Activated T-helper 1 cell treated with anti-CD3 and anti-CD28 coated beads, Interleukin-12 subunit alpha, Interleukin-12 subunit beta, Interleukin-2, Interleukin-4 antibody, amounts not matched to agents 30 ng/mL and 10 ng/mL and 1 ng/mL, durations not matched to agents 14 hours and 24 hours and 36 hours (primary cell): ENCODE measurements around the gene ENTPD1. TPM values are rescaled to one million over a fixed set of nuclear protein-coding genes. Genes with fewer than 3 reads are reported as not detected.

Experiments used
- DNase-seq: peaks from one replicate; pipeline ENCODE4 v3.0.0; 2021; ENCODE audit warnings: low spot score
- H3K27ac Mint-ChIP-seq: one replicate; pipeline ENCODE4 v1.8.0; 2021; ENCODE audit warnings: mild to moderate bottlenecking, mixed read lengths
- H3K27me3 Mint-ChIP-seq: one replicate; pipeline ENCODE4 v1.8.0; 2022; ENCODE audit warnings: mild to moderate bottlenecking, moderate library complexity, mixed read lengths; ENCODE audit not compliant: insufficient read depth
- H3K36me3 Mint-ChIP-seq: one replicate; pipeline ENCODE4 v1.8.0; 2021; ENCODE audit warnings: low read depth, mixed read lengths
- H3K4me1 Mint-ChIP-seq: one replicate; pipeline ENCODE4 v1.8.0; 2021; ENCODE audit warnings: low read depth, mixed read lengths
- H3K4me3 Mint-ChIP-seq: one replicate; pipeline ENCODE4 v1.8.0; 2021; ENCODE audit warnings: mild to moderate bottlenecking, moderate library complexity, mixed read lengths
- H3K9me3 Mint-ChIP-seq: one replicate; pipeline ENCODE4 v1.8.0; 2021; ENCODE audit warnings: mixed read lengths
- intact Hi-C: fragments of 100-400 bp; cut with micrococcal nuclease; formaldehyde crosslinking; loops from one replicate; pipeline ENCODE4 v1.15.1; 2024
- total RNA-seq: library from RNA; stranded (reverse); gene quantifications from 2 replicates; pipeline ENCODE4 v1.2.3, GENCODE V29; 2022

The ENTPD1 gene
- total RNA-seq, 1 donor from 2014 or later: 26.3 TPM

GRCh38 chr10:95840681-95841080 is 84.7 kb downstream of the ENTPD1 start:
- Mint-ChIP-seq H3K4me1 (peaks cover 81% of the 10 kb centered on the region), H3K4me3 (no peak overlapping the region), H3K27ac (peak overlapping the region; percentile 83)

DNA sequence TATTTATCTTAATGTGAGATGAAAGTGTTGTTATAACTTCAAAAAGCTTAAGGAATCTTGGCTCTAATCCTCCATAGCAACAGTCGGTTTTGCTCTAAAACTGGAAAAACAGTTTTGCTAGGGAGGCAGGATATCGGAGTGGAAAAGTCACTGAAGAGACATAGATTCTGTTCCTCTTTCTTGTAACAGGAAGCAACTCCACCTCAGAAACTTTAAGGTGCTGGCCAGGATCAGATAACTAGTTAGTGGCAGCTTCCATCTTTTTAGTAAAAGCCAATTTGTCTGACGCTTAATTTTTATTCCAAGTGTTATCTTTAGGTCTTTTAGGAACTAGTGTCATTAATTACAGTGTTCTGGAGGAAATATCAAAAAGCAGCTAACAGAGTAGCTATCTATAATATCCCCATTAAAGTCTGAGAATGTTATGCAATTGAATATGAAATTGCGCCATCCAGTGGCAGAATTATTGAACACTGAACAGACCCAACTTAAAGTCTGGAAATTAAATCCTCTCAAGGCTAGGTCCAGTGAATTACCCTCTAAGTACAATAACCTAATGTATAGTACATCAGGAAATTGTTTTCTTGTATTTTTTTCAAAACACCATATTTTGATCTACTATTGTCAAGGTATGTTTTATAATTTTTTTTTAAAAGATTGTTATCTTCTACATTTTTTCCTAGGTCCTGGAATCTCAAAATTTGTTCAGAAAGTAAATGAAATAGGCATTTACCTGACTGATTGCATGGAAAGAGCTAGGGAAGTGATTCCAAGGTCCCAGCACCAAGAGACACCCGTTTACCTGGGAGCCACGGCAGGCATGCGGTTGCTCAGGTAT is 85.9 kb downstream of the ENTPD1 start:
- peaks cover 17% of the 10 kb centered on the region for H3K36me3 Mint-ChIP-seq
- intact Hi-C loops: loop anchor here (1.0 kb wide), 2 partner anchors 23 to 148 kb away; no protein-coding TSS in a partner anchor
- H3K27ac Mint-ChIP-seq: peak overlapping the region; percentile 81
- H3K4me1 Mint-ChIP-seq: peaks cover 75% of the 10 kb centered on the region
- H3K4me3 Mint-ChIP-seq: peak overlapping the region; percentile 45
- no peak for DNase-seq
- no peaks in the 10 kb centered on the region for H3K9me3 Mint-ChIP-seq
- no peaks in the 10 kb centered on the region for H3K27me3 Mint-ChIP-seq

More at GRCh38 chr10:95840681-95841080, 84.7 kb downstream of the ENTPD1 start:
- Mint-ChIP-seq H3K27me3 (no peaks in the 10 kb centered on the region), H3K36me3 (peaks cover 14% of the 10 kb centered on the region), H3K9me3 (peaks cover 1% of the 10 kb centered on the region)
- no peak for DNase-seq
- intact Hi-C loops: loop anchor here (1.0 kb wide), 2 partner anchors 8 to 82 kb away; no protein-coding TSS in a partner anchor

DNA sequence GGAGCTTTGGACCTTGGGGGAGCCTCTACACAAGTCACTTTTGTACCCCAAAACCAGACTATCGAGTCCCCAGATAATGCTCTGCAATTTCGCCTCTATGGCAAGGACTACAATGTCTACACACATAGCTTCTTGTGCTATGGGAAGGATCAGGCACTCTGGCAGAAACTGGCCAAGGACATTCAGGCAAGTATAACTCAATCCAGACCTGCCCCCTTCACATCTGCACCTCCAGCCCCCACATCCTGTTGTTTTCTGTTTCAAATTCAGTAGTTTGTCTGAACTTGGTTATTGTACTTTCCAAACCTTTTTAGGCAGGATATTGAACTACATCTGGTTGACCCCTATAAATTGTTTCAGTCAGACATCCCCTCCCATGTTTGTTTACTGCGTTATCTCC is 89.4 kb downstream of the ENTPD1 start:
- Mint-ChIP-seq H3K27me3 (no peaks in the 10 kb centered on the region), H3K27ac (peak overlapping the region; percentile 82), H3K36me3 (peaks cover 34% of the 10 kb centered on the region), H3K4me3 (peak overlapping the region; percentile 11), H3K9me3 (no peaks in the 10 kb centered on the region), H3K4me1 (peaks cover 42% of the 10 kb centered on the region)
- intact Hi-C loops: no loop called here
- no peak for DNase-seq

GRCh38 chr10:95847007-95847406 is 91.0 kb downstream of the ENTPD1 start:
- intact Hi-C loops: no loop called here
- H3K36me3 Mint-ChIP-seq: peaks cover 30% of the 10 kb centered on the region

GRCh38 chr10:95848841-95849240 is 92.9 kb downstream of the ENTPD1 start:
- H3K36me3 Mint-ChIP-seq: peaks cover 30% of the 10 kb centered on the region
- H3K27ac Mint-ChIP-seq: no peak overlapping the region
- DNase-seq: no peak
- intact Hi-C loops: no loop called here
- H3K9me3 Mint-ChIP-seq: no peaks in the 10 kb centered on the region
- no peaks in the 10 kb centered on the region for H3K27me3 Mint-ChIP-seq
- peaks cover 19% of the 10 kb centered on the region for H3K4me1 Mint-ChIP-seq
- no peak overlapping the region for H3K4me3 Mint-ChIP-seq

More at GRCh38 chr10:95847007-95847406, 91.0 kb downstream of the ENTPD1 start:
- DNase-seq: no peak
- Mint-ChIP-seq H3K27ac (no peak overlapping the region), H3K27me3 (no peaks in the 10 kb centered on the region), H3K4me1 (peaks cover 29% of the 10 kb centered on the region), H3K9me3 (no peaks in the 10 kb centered on the region), H3K4me3 (no peak overlapping the region)

DNA sequence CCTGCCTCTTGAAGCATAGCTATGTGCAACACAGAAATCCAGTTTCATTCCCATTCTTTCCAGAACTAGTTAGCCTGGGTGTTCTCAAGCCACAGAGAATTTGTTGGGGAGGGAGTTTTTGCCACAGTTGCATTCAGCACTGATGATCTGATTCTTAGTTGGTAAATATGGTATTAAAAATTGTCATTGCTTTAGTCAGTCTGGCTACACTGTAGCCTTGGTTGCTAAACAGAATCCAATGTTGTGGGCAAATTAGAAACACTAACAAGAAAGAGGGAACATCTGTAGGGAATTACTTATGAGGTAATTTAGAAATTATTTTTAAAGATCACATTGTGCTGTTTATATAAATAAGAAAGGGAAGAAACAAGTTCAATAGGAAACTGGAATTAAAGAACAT is 94.8 kb downstream of the ENTPD1 start:
- H3K4me1 Mint-ChIP-seq: peaks cover 3% of the 10 kb centered on the region
- H3K27ac Mint-ChIP-seq: no peak overlapping the region
- H3K9me3 Mint-ChIP-seq: peaks cover under 1% of the 10 kb centered on the region
- intact Hi-C loops: no loop called here
- peaks cover under 1% of the 10 kb centered on the region for H3K27me3 Mint-ChIP-seq
- DNase-seq: no peak
- H3K4me3 Mint-ChIP-seq: no peak overlapping the region
- H3K36me3 Mint-ChIP-seq: peaks cover 30% of the 10 kb centered on the region

DNA sequence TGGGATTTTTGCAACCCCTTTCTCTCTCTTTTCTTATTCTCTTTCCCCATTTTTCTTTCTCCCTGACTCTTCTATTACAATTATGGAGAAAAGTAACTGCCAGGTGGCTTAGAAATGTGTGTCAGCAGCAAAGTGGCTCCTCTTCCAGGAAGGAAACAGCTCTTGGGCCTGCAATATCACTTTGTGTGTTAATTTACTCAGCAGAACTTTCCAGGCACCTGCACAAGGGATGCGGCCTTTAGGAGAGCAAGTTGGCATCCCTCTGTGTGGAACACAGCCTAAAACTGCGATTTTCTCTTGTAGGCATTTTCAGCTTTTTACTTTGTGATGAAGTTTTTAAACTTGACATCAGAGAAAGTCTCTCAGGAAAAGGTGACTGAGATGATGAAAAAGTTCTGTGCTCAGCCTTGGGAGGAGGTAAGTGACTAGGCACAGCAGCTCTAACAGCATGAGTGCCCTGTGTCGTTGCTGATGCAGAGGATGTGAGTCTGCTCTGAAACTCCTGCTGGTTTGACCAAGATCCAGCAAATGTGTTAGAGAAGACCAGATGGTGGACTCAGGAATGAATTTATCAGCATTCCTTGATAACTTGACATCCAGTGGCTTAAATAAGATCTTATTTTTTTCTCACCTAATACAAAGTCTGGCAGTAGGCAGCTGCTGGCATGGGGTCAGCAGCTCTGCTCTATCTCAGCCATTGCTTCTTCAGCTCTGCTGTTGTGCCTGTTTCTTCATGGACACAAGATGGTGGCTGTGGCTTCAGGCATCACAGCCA is 104.4 kb downstream of the ENTPD1 start:
- DNase-seq: no peak

GRCh38 chr10:95861386-95861785 is 105.4 kb downstream of the ENTPD1 start:
- no peak for DNase-seq
- intact Hi-C loops: no loop called here
- H3K4me1 Mint-ChIP-seq: peaks cover 34% of the 10 kb centered on the region
- H3K27me3 Mint-ChIP-seq: peaks cover 2% of the 10 kb centered on the region
- no peak overlapping the region for H3K4me3 Mint-ChIP-seq
- H3K9me3 Mint-ChIP-seq: no peaks in the 10 kb centered on the region
- peaks cover 13% of the 10 kb centered on the region for H3K36me3 Mint-ChIP-seq
- H3K27ac Mint-ChIP-seq: peak overlapping the region; percentile 27

More for the DNA sequence above, 104.4 kb downstream of the ENTPD1 start:
- peaks cover 6% of the 10 kb centered on the region for H3K9me3 Mint-ChIP-seq
- intact Hi-C loops: no loop called here
- no peak overlapping the region for H3K4me3 Mint-ChIP-seq
- H3K36me3 Mint-ChIP-seq: peaks cover 20% of the 10 kb centered on the region
- H3K27me3 Mint-ChIP-seq: peaks cover 5% of the 10 kb centered on the region
- peak overlapping the region; percentile 50 for H3K27ac Mint-ChIP-seq
- H3K4me1 Mint-ChIP-seq: peaks cover 30% of the 10 kb centered on the region

DNA sequence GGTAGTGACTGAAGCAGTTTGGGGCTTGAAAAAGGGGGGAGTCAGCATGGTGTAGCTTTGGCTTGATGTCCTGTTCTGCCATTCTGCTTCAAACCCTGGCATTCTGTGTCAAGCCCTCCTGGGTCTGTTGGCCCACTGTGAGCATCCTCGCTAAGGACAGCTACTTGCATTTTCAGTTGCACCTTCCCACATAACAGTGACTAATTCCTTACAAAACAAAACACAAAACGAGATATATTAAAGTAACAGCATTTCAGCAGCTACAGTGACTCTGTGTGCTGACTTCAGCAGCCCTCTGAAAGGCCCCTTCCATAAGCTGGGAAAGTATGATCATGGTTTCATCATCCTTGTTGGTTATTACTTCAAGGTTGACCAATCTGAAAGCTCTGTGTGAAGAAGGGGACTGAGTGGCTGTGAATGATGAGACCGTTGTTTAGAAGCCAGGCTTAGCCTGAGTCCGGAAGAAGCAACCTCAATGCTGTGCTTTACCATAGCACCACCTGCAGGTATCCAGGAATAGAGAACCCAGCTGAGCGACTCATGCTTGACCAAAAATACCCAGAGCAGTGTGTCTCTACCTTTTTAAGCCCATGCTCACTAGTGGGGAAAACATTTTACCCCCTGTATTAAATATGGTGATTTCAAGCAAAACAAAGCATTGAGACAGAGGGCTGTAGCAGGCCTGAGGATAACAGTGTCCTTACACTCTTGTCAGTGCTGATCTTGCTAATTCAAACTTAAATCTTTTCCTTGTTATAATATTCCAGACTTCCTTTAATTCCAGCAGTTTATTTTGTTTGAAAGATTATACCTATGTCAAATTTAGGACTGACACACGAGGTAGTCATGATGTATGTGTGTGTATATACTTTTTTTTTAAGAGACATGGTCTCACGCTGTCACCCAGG is 109.2 kb downstream of the ENTPD1 start:
- H3K4me3 Mint-ChIP-seq: peak overlapping the region; percentile 10
- H3K4me1 Mint-ChIP-seq: peaks cover 44% of the 10 kb centered on the region

DNA sequence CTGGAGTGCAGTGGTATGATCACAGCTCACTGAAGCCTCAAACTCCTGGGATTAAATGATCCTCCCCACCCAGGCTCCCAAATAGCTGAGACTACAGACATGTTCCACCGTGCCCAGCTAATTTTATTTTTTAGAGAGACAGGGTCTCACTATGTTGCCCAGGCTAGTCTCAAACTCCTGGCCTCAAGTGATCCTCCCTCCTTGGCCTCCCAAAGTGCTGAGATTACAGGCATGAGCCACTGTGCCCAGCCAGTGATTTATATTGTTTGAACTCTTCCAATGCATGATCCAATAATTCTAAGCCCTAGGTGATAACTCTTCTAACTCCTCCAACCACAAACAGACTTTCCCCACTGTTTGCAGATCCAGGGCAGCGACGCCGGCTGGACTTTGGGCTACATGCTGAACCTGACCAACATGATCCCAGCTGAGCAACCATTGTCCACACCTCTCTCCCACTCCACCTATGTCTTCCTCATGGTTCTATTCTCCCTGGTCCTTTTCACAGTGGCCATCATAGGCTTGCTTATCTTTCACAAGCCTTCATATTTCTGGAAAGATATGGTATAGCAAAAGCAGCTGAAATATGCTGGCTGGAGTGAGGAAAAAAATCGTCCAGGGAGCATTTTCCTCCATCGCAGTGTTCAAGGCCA is 110.0 kb downstream of the ENTPD1 start:
- Mint-ChIP-seq H3K4me1 (peaks cover 36% of the 10 kb centered on the region), H3K9me3 (no peaks in the 10 kb centered on the region), H3K36me3 (peaks cover 10% of the 10 kb centered on the region), H3K27me3 (no peaks in the 10 kb centered on the region), H3K27ac (peak overlapping the region; percentile 62), H3K4me3 (no peak overlapping the region)
- intact Hi-C loops: loop anchor here (1.0 to 5.0 kb wide), 10 partner anchors 24 to 492 kb away; partner anchors contain the start of gene CC2D2B
- DNase-seq: no peak

More for the DNA sequence above, 109.2 kb downstream of the ENTPD1 start:
- Mint-ChIP-seq H3K27me3 (no peaks in the 10 kb centered on the region), H3K9me3 (no peaks in the 10 kb centered on the region), H3K27ac (peak overlapping the region; percentile 62), H3K36me3 (peaks cover 7% of the 10 kb centered on the region)
- intact Hi-C loops: loop anchor here (1.0 to 5.0 kb wide), 10 partner anchors 23 to 491 kb away; partner anchors contain the start of gene CC2D2B
- DNase-seq: peak; percentile 57

GRCh38 chr10:95866467-95866842 is 110.5 kb downstream of the ENTPD1 start:
- Mint-ChIP-seq H3K27ac (peak overlapping the region; percentile 62), H3K9me3 (no peaks in the 10 kb centered on the region), H3K36me3 (peaks cover 9% of the 10 kb centered on the region), H3K4me3 (no peak overlapping the region), H3K27me3 (no peaks in the 10 kb centered on the region), H3K4me1 (peaks cover 32% of the 10 kb centered on the region)
- intact Hi-C loops: loop anchor here (5.0 kb wide), 1 partner anchor 196 kb away; no protein-coding TSS in a partner anchor
- DNase-seq: no peak
